AG20443 (cell line): ENCODE measurements around the gene SGSM2.

ENCODE experiments used
- DNase-seq: peaks from one replicate; pipeline ENCODE4 v3.0.0; 2012; ENCODE audit warnings: low spot score, mixed read lengths

SGSM2 gene

DNA sequence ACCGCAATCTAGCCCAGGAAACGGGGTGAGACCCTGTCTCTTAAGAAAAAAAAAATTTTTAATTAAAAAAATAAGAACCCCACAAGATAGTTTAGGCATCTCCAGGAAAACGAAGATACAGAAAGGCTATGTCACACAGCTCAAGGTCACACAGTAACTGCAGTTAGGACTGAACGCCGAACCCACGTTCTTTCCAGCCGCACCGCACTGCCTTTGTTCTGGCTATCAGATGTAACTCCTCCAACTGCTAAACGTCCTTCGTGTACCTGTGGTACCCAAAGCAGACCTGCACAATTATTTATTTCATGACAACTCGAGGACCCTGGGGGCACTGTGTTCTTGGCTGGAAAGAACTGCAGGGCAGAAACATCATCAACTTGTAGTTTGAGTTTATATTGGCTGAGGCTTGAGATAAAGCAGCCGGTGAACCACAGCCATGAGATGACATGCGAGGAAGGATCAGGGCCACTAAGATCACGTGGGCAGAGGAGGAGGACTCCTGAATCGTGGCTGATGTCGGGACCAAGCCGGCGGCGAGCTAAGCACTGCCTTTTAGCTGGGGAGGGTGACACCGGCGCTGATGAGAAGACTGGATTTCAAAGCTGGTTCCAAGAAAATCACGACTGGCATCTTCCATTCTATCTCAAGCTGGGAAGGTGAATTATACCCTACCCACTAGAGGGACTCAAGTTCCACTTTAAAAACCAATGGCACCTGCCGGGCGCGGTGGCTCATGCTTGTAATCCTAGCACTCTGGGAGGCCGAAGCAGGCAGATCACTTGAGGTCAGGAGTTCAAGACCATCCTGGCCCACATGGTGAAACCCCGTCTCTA lies 84.2 kb downstream of the SGSM2 start:
- no peak for DNase-seq

DNA sequence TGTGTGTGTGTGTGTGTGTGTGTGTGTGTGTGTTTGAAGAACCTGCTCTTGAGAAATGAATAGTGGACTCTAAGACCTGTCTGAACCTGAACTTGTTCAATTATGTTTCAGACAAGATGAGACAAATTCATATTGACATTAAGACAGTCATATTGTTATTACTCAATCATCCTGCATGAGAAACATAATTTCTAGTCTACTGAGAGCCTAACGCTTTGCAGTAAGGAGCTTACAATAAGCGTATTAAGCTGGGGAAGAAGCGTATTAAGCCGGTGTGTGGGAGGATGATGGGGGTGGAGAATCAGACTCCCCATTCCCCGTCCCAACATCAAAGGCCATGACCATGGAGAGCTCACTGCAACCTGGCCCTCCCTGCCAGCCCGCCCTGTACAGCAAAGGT lies 86.0 kb downstream of the SGSM2 start:
- DNase-seq, result no peak

DNA sequence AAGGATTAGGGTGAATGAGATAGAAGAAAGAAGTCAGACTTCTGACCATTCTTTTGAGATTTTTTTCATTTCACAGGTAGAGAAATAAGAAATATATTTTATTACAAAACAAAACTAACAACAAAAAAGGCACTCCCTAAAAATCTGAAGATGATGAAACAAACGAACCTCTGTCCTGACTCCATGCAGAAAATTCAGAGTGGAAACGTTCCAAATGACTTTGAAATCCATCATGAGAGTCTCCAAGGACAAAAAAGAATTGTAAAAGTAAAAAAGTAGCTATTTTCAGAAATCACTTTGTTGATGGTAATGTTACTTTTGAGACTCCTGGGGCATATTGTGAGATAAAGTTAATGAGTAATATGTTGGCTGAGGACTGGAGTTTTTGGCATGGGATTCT lies 89.9 kb downstream of the SGSM2 start:
- no peak for DNase-seq

DNA sequence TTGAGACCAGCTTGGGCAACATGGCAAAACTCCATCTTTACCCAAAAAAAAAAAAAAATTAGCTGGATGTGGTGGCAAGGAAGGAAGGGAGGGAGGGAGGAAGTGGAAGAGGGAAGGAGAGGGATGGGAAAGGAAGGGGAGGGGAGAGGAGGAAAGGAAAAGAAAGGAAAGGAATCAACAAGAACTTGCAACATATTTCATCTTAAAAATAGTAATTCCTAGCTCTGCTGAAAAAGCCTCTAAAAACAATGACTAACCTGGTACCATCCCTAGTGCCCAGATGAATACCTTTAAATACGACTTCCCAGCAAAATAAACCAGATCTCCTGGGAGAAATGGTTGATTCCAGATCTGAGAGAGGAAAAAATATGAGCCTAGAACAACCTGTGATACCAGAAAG lies 90.6 kb downstream of the SGSM2 start:
- DNase-seq, result no peak
